ENCODE measurements around the gene PC. TPM values are rescaled to one million over a fixed set of nuclear protein-coding genes. Genes with fewer than 3 reads are reported as not detected.
A peak's percentile ranks its signal among the peaks of the same experiment; 100 is the strongest.

Gene PC
- total RNA-seq, 4 donors from 2014 or later, result 13.1 to 67.6 (median 32.1) TPM

DNA sequence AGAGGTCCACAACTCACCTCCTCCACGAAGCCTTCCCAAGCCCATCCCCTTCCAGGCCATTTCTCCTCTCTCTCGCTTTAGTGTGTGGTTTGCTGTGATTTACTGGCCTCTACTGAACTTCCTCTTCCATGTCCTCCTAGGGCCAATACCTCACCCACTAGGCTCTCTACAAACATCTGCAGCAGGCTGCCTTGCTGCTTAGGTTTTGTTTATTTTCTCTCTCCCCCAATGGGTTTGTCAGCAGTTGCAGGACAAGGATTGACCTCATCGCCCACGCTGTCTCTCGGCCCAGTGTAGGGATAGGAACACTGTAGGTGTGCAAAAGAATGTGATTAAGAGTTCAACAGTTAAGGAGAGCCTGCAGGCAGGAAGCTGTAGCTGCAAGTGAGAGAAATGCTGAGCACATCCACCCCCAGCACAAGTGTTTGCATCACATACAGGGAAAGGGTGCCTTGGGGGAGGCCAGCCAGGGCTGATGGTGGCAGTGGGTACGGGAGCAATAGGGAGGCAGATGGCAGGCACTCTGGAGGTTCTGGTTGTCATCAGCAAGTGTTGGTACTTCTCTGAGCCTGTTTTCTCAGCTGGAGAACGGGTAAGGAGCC lies 1.4 kb downstream of the PC start:
- TF ChIP-seq POLR2A (IDR thresholded peaks at IDR 0.05), result no peak
- TF ChIP-seq, protein P1, sequence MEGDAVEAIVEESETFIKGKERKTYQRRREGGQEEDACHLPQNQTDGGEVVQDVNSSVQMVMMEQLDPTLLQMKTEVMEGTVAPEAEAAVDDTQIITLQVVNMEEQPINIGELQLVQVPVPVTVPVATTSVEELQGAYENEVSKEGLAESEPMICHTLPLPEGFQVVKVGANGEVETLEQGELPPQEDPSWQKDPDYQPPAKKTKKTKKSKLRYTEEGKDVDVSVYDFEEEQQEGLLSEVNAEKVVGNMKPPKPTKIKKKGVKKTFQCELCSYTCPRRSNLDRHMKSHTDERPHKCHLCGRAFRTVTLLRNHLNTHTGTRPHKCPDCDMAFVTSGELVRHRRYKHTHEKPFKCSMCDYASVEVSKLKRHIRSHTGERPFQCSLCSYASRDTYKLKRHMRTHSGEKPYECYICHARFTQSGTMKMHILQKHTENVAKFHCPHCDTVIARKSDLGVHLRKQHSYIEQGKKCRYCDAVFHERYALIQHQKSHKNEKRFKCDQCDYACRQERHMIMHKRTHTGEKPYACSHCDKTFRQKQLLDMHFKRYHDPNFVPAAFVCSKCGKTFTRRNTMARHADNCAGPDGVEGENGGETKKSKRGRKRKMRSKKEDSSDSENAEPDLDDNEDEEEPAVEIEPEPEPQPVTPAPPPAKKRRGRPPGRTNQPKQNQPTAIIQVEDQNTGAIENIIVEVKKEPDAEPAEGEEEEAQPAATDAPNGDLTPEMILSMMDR (IDR thresholded peaks at IDR 0.05 in 4 of 5, conservative IDR thresholded peaks at IDR 0.05 in 1 of 5), result no peak
- ATAC-seq, result no peak
- Histone ChIP-seq H3K27ac (peak overlapping the region in 3 of 4 donors; percentile 83 to 91 (median 87)), H3K27me3 (no peaks in the 10 kb centered on the region), H3K9me3 (no peaks in the 10 kb centered on the region), H3K4me1 (peaks cover 5 to 27% of the 10 kb centered on the region in 2 donors), H3K4me3 (no peak overlapping the region), H3K36me3 (no peaks in the 10 kb centered on the region)
- in situ Hi-C loops (cut with MboI; ENCODE audit: low sequenced_read_pairs in 4 of 4) (no loop called here), intact Hi-C loops (cut with DNase I; ENCODE audit: low total_unique reads) (loop anchor here (5.0 kb wide), 4 partner anchors 64 to 1294 kb away; partner anchors contain the start of genes RCE1 and RELA)
- DNase-seq, result no peak

GRCh38 chr11:66953081-66953833 lies 4.9 kb downstream of the PC start:
- Histone ChIP-seq H3K4me1 (peaks cover 4 to 35% of the 10 kb centered on the region in 2 donors), H3K9me3 (no peaks in the 10 kb centered on the region), H3K27me3 (no peaks in the 10 kb centered on the region), H3K36me3 (no peaks in the 10 kb centered on the region), H3K27ac (peak overlapping the region in 2 of 4 donors; percentile 84 to 89), H3K4me3 (no peak overlapping the region)
- intact Hi-C loops (cut with DNase I; ENCODE audit: low total_unique reads), result no loop called here
- ATAC-seq (no peak), DNase-seq (no peak)
- TF ChIP-seq, protein P1 (IDR thresholded peaks at IDR 0.05 in 4 of 5, conservative IDR thresholded peaks at IDR 0.05 in 1 of 5), result no peak
- no peak for TF ChIP-seq POLR2A (IDR thresholded peaks at IDR 0.05)
- in situ Hi-C loops (cut with MboI; ENCODE audit: low sequenced_read_pairs in 4 of 4), result no loop called here

GRCh38 chr11:66951927-66952337 lies 6.3 kb downstream of the PC start:
- H3K27me3 ChIP-seq, result no peaks in the 10 kb centered on the region
- in situ Hi-C loops (cut with MboI; ENCODE audit: low sequenced_read_pairs in 4 of 4), result no loop called here
- H3K36me3 ChIP-seq, result no peaks in the 10 kb centered on the region
- H3K4me1 ChIP-seq, result peaks cover 4 to 26% of the 10 kb centered on the region in 2 donors
- no peaks in the 10 kb centered on the region for H3K9me3 ChIP-seq
- H3K4me3 ChIP-seq, result no peak overlapping the region
- peak overlapping the region in 3 of 4 donors; percentile 72 to 89 (median 84) for H3K27ac ChIP-seq
- DNase-seq, result peak; percentile 69 to 83
- peak; percentile 71 to 76 for ATAC-seq
- TF ChIP-seq POLR2A (IDR thresholded peaks at IDR 0.05), result no peak
- TF ChIP-seq, protein P1 (IDR thresholded peaks at IDR 0.05 in 4 of 5, conservative IDR thresholded peaks at IDR 0.05 in 1 of 5), result no peak
- intact Hi-C loops (cut with DNase I; ENCODE audit: low total_unique reads), result no loop called here

- intact Hi-C loops (cut with DNase I; ENCODE audit: low total_unique reads) (no loop called here), in situ Hi-C loops (cut with MboI; ENCODE audit: low sequenced_read_pairs in 4 of 4) (no loop called here)
- Histone ChIP-seq H3K4me1 (peaks cover 4 to 24% of the 10 kb centered on the region in 2 donors), H3K4me3 (no peak overlapping the region), H3K27ac (peak overlapping the region in 3 of 4 donors; percentile 72 to 89 (median 84)), H3K27me3 (no peaks in the 10 kb centered on the region), H3K36me3 (no peaks in the 10 kb centered on the region), H3K9me3 (no peaks in the 10 kb centered on the region)
- no peak for DNase-seq
- no peak for TF ChIP-seq POLR2A (IDR thresholded peaks at IDR 0.05)
- TF ChIP-seq, protein P1 (IDR thresholded peaks at IDR 0.05 in 4 of 5, conservative IDR thresholded peaks at IDR 0.05 in 1 of 5), result no peak
- ATAC-seq, result no peak
Observed at GRCh38 chr11:66951135-66951534, 7.0 kb downstream of the PC start.

Measured in gastrocnemius medialis (tissue), 4 donors.